Transverse colon (tissue), 3 donors: ENCODE measurements around the gene RPS15.

Experiments
- CTCF ChIP-seq, 5 experiments: fragments of 200-600 bp in 3 of 5; fragments of 450-650 bp in 2 of 5; sonication (generic) in 3 of 5; IDR thresholded peaks; 1 replicate in 2 of 5; 2 replicates in 3 of 5; pipeline ENCODE4 v1.5.1; 2016 to 2017; ENCODE audit warnings: antibody characterized with exemption in 5 of 5, inconsistent platforms in 3 of 5, mild to moderate bottlenecking in 2 of 5, moderate library complexity in 1 of 5
- POLR2A ChIP-seq: fragments of 450-650 bp; IDR thresholded peaks from one replicate; pipeline ENCODE4 v1.6.1; 2016; ENCODE audit warnings: antibody characterized with exemption, mild to moderate bottlenecking, moderate library complexity

- no peak for TF ChIP-seq CTCF (IDR thresholded peaks at IDR 0.05)
- TF ChIP-seq POLR2A: no peak
These were observed 45.2 kb upstream of the RPS15 start for GRCh38 chr19:1392939-1393530.
